HCEC 1CT (cell line): ENCODE results near the gene GHR.

Source experiments
- DNase-seq: peaks from one replicate; pipeline ENCODE4 v3.0.0-alpha.2; 2017

The GHR gene

GRCh38 chr5:42612750-42613366 lies 189.6 kb downstream of the GHR start:
- no peak for DNase-seq

- DNase-seq, result peak; percentile 3
Measured at GRCh38 chr5:42614509-42614908, 191.3 kb downstream of the GHR start.

- DNase-seq, result no peak
Measured at GRCh38 chr5:42620579-42621216, 197.5 kb downstream of the GHR start.

GRCh38 chr5:42621242-42621641 lies 198.0 kb downstream of the GHR start:
- no peak for DNase-seq

- DNase-seq, result no peak
Measured at GRCh38 chr5:42621662-42622061, 198.4 kb downstream of the GHR start.

GRCh38 chr5:42624912-42625311 lies 201.7 kb downstream of the GHR start:
- DNase-seq, result no peak

GRCh38 chr5:42626462-42626861 lies 203.2 kb downstream of the GHR start:
- DNase-seq, result no peak

GRCh38 chr5:42628821-42629220 lies 205.6 kb downstream of the GHR start:
- DNase-seq, result no peak

- DNase-seq, result no peak
Measured at GRCh38 chr5:42629284-42629683, 206.0 kb downstream of the GHR start.

GRCh38 chr5:42631241-42631640 lies 208.0 kb downstream of the GHR start:
- DNase-seq, result no peak

- no peak for DNase-seq
Measured at GRCh38 chr5:42632354-42632900, 209.2 kb downstream of the GHR start.

- DNase-seq, result no peak
Measured at GRCh38 chr5:42634575-42634974, 211.3 kb downstream of the GHR start.

GRCh38 chr5:42636425-42636824 lies 213.2 kb downstream of the GHR start:
- DNase-seq, result no peak

- no peak for DNase-seq
Measured at GRCh38 chr5:42636946-42637345, 213.7 kb downstream of the GHR start.

- no peak for DNase-seq
Measured at GRCh38 chr5:42638972-42639371, 215.7 kb downstream of the GHR start.

- no peak for DNase-seq
Measured at GRCh38 chr5:42640835-42641234, 217.6 kb downstream of the GHR start.

GRCh38 chr5:42641336-42642005 lies 218.2 kb downstream of the GHR start:
- no peak for DNase-seq

GRCh38 chr5:42642006-42642405 lies 218.8 kb downstream of the GHR start:
- DNase-seq, result no peak

GRCh38 chr5:42643360-42643759 lies 220.1 kb downstream of the GHR start:
- DNase-seq, result no peak

GRCh38 chr5:42645138-42645537 lies 221.9 kb downstream of the GHR start:
- no peak for DNase-seq

GRCh38 chr5:42648036-42648435 lies 224.8 kb downstream of the GHR start:
- no peak for DNase-seq

- DNase-seq, result no peak
Measured at GRCh38 chr5:42648915-42649314, 225.7 kb downstream of the GHR start.

GRCh38 chr5:42650084-42650483 lies 226.8 kb downstream of the GHR start:
- no peak for DNase-seq

- DNase-seq, result no peak
Measured at GRCh38 chr5:42653705-42654104, 230.5 kb downstream of the GHR start.
